BLaER1 (cell line): Measurements from ENCODE around the gene NTN5.
"Not testable (repeated sequence)": the region's sequence is repeated elsewhere in the genome, so short reads cannot be mapped to it uniquely, and the experiment has no call there.

Experiments used
- H3K27ac ChIP-seq: shearing (Covaris generic); formaldehyde crosslinking; 2 replicates; pipeline ENCODE4 v1.8.1; 2022
- H3K27me3 ChIP-seq: shearing (Covaris generic); formaldehyde crosslinking; 2 replicates; pipeline ENCODE4 v1.8.1; 2022
- H3K36me3 ChIP-seq: shearing (Covaris generic); formaldehyde crosslinking; 2 replicates; pipeline ENCODE4 v1.8.1; 2022
- H3K4me1 ChIP-seq: shearing (Covaris generic); formaldehyde crosslinking; 2 replicates; pipeline ENCODE4 v1.8.1; 2022
- H3K4me2 ChIP-seq: shearing (Covaris generic); formaldehyde crosslinking; 2 replicates; pipeline ENCODE4 v1.8.1; 2022
- H3K4me3 ChIP-seq: shearing (Covaris generic); formaldehyde crosslinking; 2 replicates; pipeline ENCODE4 v1.8.1; 2022
- H3K9ac ChIP-seq: shearing (Covaris generic); formaldehyde crosslinking; 2 replicates; pipeline ENCODE4 v1.8.1; 2022
- H3K9me3 ChIP-seq: shearing (Covaris generic); formaldehyde crosslinking; 2 replicates; pipeline ENCODE4 v1.8.1; 2022
- H4K20me1 ChIP-seq: shearing (Covaris generic); formaldehyde crosslinking; 2 replicates; pipeline ENCODE4 v1.8.1; 2022
- Cebpa-rat ChIP-seq: shearing (Covaris generic); IDR thresholded peaks from 2 replicates; pipeline ENCODE4 v1.8.1; 2022

NTN5 gene

DNA sequence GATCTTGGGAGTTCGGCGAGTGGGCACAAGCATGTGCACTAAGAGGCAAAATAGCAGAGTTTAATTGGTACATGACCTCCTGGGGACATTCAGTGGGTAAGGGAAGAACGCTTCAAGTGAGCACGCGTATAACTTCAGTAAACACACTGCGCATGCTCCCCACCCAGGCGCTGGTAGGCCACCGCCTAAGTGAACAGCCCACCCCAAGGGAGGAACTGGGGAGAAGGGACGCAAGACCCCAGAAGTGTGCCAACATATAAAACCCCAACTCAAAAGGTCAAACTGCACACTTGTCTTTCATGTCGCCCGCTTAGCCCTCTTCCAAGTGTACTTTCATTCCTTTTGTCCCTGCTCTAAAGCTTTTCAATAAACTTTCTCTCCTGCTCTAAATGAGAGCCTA, 10.5 kb upstream of the NTN5 start:
- H3K4me3 ChIP-seq, result peak overlapping the region; percentile 28; the same call in 1 of the 2 replicates
- H3K4me2 ChIP-seq, result peak overlapping the region; percentile 92
- H3K9ac ChIP-seq, result no peak overlapping the region
- no peak overlapping the region for H3K27ac ChIP-seq
- H3K9me3 ChIP-seq, result no peaks in the 10 kb centered on the region
- no peak for TF ChIP-seq Cebpa-rat
- H3K27me3 ChIP-seq, result no peaks in the 10 kb centered on the region
- no peaks in the 10 kb centered on the region for H4K20me1 ChIP-seq
- H3K4me1 ChIP-seq, result peaks cover 97% of the 10 kb centered on the region
- H3K36me3 ChIP-seq, result no peaks in the 10 kb centered on the region

DNA sequence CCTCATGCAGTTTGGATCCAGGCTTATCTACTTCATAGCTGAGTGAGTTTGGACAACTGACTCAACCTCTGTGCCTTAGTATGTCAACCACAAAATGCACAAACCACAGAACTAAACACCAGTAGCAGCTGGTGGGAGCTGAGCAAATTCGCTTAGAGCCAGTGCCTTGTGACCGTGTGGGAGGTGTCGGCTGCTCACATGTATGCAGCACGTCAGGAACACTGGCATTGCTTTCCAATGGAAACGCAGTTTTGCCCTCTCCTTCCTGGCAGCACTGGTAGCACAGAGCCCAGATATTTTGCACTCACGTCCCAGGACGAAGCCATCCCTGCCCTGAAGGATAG, 8.3 kb upstream of the NTN5 start:
- H3K9me3 ChIP-seq, result no peaks in the 10 kb centered on the region
- H3K36me3 ChIP-seq, result no peaks in the 10 kb centered on the region
- 0 out of 2 replicates have a peak overlapping the region, but pooled peaks have one; percentile 41 for H3K4me3 ChIP-seq
- no peak for TF ChIP-seq Cebpa-rat
- peaks cover 82% of the 10 kb centered on the region for H3K4me1 ChIP-seq
- H3K4me2 ChIP-seq, result peak overlapping the region; percentile 92
- peak overlapping the region; percentile 82 for H3K27ac ChIP-seq
- H3K27me3 ChIP-seq, result no peaks in the 10 kb centered on the region
- no peaks in the 10 kb centered on the region for H4K20me1 ChIP-seq
- peak overlapping the region; percentile 17; the same call in 1 of the 2 replicates for H3K9ac ChIP-seq

DNA sequence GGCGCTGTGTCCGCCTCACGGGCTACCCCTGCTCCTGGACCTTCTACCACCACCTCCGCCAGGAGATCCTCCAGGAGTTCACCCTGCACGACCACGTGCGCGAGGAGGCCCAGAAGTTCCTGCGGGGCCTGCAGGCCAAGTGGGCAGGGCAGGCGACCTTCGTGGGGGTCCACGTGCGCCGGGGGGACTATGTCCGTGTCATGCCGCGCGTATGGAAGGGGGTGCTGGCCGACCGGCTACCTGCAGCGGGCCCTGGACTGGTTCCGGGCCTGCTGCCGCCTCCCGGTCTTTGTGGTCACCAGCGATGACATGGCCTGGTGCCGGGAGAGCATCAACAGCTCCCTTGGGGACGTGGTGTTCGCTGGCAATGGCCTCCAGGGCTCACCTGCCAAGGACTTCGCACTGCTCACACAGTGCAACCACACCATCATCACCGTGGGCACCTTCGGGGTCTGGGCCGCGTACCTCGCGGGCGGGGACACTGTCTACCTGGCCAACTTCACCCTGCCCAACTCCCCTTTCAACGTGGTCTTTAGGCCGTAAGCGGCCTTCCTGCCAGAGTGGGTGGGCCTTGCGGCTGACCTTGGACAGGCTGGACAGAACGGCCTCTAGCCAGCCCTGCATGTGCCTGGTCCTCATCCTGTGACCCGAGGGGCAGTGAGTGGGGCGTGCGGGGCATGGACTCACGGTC, 7.8 kb upstream of the NTN5 start:
- Histone ChIP-seq H3K9me3 (no peaks in the 10 kb centered on the region), H3K4me3 (peak overlapping the region; percentile 41; the same call in 1 of the 2 replicates), H3K4me2 (peak overlapping the region; percentile 92), H3K27me3 (no peaks in the 10 kb centered on the region), H3K4me1 (peaks cover 81% of the 10 kb centered on the region), H3K27ac (peak overlapping the region; percentile 82), H3K36me3 (no peaks in the 10 kb centered on the region), H3K9ac (peak overlapping the region; percentile 17; the same call in 1 of the 2 replicates), H4K20me1 (no peaks in the 10 kb centered on the region)
- TF ChIP-seq Cebpa-rat, result no peak

DNA sequence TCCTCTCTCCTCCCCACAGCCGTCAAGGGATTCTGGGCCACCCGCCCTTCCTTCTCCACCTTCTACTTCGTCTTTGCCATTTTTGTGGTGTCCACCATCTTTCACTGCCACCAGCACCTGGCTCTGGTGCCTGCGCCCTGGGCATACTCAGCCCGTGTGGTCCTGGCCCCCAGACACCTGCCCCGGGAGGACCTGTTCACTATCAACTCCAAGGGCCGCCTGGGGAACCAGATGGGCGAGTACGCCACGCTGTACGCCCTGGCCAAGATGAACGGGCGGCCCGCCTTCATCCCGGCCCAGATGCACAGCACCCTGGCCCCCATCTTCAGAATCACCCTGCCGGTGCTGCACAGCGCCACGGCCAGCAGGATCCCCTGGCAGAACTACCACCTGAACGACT, 7.2 kb upstream of the NTN5 start:
- peak overlapping the region; percentile 82; the same call in 1 of the 2 replicates for H3K27ac ChIP-seq
- not testable (repeated sequence) for H3K27me3 ChIP-seq, H3K36me3 ChIP-seq, H3K4me3 ChIP-seq, H4K20me1 ChIP-seq, H3K9ac ChIP-seq, H3K9me3 ChIP-seq
- H3K4me1 ChIP-seq, result peaks cover 81% of the 10 kb centered on the region
- H3K4me2 ChIP-seq, result peak overlapping the region; percentile 92

DNA sequence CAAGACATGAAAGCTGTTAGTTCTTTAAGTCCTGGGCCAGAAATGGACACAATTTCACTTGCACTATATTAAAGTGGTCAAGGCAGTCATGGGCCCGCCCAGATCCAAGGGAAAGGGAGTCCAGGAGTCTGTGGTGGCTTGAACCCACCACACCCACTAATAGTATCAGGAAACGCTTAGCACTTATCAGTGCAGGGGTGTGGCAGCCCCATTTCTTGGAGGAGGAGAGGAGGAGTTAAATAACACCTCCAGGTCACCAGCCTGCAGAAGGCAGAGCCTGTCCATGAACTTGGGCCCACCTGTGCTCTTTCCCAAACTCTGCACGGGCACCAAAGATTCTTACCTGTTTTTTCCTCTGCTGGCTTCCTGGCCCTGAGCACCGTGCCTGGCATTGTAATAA, 5.4 kb upstream of the NTN5 start:
- Histone ChIP-seq H3K9ac (no peak overlapping the region), H3K9me3 (no peaks in the 10 kb centered on the region), H3K27me3 (no peaks in the 10 kb centered on the region), H3K36me3 (no peaks in the 10 kb centered on the region), H3K4me3 (no peak overlapping the region), H3K4me1 (peaks cover 74% of the 10 kb centered on the region), H3K4me2 (0 out of 2 replicates have a peak overlapping the region, but pooled peaks have one; percentile 1), H3K27ac (no peak overlapping the region), H4K20me1 (no peaks in the 10 kb centered on the region)
- TF ChIP-seq Cebpa-rat, result no peak

DNA sequence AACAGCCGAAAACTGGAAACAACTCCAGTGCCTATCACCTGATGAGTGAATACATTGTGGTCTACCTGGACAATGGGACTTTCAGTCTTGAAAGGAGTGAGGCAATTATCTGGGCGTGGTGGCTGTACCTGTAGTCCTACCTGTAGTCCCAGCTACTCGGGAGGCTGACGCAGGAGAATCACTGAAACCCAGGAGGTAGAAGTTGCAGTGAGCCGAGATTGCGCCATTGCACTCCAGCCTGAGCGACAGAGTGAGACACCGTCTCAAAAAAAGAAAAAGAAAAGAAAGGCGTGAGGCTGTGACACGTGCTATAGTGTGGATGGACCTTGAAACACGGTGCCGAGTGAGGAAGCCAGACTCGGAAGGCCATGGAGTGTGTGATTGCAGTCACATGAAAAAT, 4.1 kb upstream of the NTN5 start:
- H3K4me1 ChIP-seq, result peaks cover 66% of the 10 kb centered on the region
- TF ChIP-seq Cebpa-rat, result no peak
- H3K27me3 ChIP-seq, result no peaks in the 10 kb centered on the region
- no peaks in the 10 kb centered on the region for H3K36me3 ChIP-seq
- no peak overlapping the region for H3K4me2 ChIP-seq
- H3K9me3 ChIP-seq, result no peaks in the 10 kb centered on the region
- H3K27ac ChIP-seq, result no peak overlapping the region
- H4K20me1 ChIP-seq, result no peaks in the 10 kb centered on the region
- H3K9ac ChIP-seq, result no peak overlapping the region
- no peak overlapping the region for H3K4me3 ChIP-seq

DNA sequence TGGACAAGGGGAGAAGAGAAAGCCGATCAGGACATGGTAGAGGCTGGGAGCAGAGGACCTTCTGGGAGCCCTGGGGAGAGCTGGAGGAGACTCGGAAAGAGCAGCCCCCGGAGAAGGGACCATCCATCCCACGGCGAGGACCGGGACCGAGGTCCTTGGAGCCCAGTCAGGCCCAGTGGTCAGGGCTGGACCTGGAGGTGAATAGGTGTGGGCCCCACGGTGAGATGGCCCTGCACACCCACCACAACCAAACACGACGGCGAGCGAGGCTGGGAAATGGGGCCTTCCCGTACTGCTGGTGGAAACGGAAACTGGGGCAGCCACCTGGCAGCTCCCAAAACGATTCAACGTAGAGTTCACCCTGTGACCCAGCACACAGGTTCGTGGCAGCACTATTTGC, 3.7 kb upstream of the NTN5 start:
- no peak overlapping the region for H3K27ac ChIP-seq
- no peaks in the 10 kb centered on the region for H3K9me3 ChIP-seq
- no peak overlapping the region for H3K4me2 ChIP-seq
- no peak for TF ChIP-seq Cebpa-rat
- peaks cover 64% of the 10 kb centered on the region for H3K4me1 ChIP-seq
- H3K27me3 ChIP-seq, result no peaks in the 10 kb centered on the region
- no peaks in the 10 kb centered on the region for H3K36me3 ChIP-seq
- no peaks in the 10 kb centered on the region for H4K20me1 ChIP-seq
- no peak overlapping the region for H3K4me3 ChIP-seq
- H3K9ac ChIP-seq, result no peak overlapping the region

DNA sequence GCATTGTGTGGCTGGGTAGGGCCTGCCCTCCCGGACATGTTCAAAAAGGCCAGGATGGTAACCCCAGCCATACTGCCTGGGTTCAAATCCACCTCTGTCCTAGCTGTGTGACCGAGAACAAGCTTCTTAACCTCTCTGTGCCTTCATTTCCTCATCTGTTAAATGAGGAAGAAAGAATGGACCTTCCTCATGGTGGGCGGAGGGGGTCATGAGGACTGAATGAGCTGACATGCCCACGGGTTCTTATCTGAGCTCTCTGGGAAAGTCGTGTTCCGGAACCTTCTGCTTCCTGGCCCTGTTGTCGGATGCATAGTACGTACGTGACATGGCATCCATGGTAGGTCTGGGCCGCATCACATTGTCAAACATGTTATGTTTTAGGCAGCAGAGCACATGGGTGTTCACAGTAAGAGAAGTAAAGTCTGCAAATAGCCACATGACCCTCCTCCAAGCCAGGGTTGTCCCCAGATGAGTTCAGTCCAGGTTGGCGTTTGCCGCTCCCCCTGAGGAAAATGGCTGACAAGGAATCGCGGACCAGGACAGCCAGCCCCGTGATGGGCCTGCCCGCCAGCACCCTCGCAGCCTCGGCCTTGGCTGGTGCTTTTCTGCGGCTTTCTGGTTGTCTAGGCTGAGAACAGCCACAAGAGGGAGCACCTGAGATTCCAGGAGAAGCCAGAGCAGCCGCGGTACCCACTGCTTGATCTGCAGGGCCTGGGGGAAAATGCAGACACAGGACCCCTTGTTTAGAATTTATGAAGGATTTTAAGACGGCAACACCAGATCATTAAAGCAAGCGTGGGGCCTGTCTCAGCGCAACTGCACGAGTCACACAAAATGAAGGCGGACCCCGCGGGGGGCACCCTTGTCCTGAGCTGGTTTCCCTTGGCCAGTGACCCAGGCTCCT, 2.4 kb upstream of the NTN5 start:
- H3K4me3 ChIP-seq, result no peak overlapping the region
- H3K9me3 ChIP-seq, result no peaks in the 10 kb centered on the region
- no peak for TF ChIP-seq Cebpa-rat
- H3K4me2 ChIP-seq, result peak overlapping the region; percentile 38
- H3K36me3 ChIP-seq, result no peaks in the 10 kb centered on the region
- H3K27me3 ChIP-seq, result no peaks in the 10 kb centered on the region
- H4K20me1 ChIP-seq, result no peaks in the 10 kb centered on the region
- H3K4me1 ChIP-seq, result peaks cover 51% of the 10 kb centered on the region
- H3K27ac ChIP-seq, result 0 out of 2 replicates have a peak overlapping the region, but pooled peaks have one; percentile 41
- peak overlapping the region; percentile 42; the same call in 1 of the 2 replicates for H3K9ac ChIP-seq

DNA sequence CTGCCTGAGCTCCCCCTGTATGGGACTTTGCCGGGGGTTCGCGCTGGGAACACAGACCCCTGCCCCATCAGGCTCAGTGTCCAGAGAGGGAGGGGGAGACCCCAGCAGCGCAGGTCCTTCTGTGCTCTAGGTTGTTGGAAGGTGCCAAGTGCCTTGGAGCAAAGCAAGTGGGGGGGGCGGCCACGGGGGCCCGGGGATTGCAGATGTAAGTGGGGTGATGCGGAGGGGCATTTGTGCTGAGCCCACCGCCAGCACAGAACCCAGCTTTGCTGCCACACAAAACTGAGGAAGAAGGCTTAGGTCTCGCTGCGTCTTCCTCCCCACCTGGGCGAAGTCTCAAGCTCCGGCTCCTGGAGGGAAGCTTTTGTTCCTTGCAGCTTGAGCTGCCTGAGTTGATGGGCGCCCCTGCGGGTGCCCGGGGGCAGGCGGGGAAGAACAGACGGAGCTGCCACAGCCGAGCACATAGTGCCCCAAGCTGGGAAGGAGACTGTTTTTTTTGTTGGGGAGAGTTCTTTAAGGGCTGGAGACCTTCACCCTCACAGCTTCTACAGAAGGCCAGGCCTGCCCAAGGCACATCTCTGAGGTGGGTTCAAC, 1.5 kb upstream of the NTN5 start:
- Histone ChIP-seq H4K20me1 (no peaks in the 10 kb centered on the region), H3K36me3 (no peaks in the 10 kb centered on the region), H3K4me2 (peak overlapping the region; percentile 38; the same call in 1 of the 2 replicates), H3K4me1 (peaks cover 42% of the 10 kb centered on the region), H3K9me3 (no peaks in the 10 kb centered on the region), H3K9ac (0 out of 2 replicates have a peak overlapping the region, but pooled peaks have one; percentile 5), H3K27ac (0 out of 2 replicates have a peak overlapping the region, but pooled peaks have one; percentile 14), H3K27me3 (no peaks in the 10 kb centered on the region), H3K4me3 (no peak overlapping the region)
- TF ChIP-seq Cebpa-rat, result no peak
